NCI-H345 treated with DMSO at 0.1 percent for 48 hours (cell line): Measurements from ENCODE around the gene MYBPC1.
"Not testable (repeated sequence)": the region's sequence is repeated elsewhere in the genome, so short reads cannot be mapped to it uniquely, and the experiment has no call there.

Source experiments
- DNase-seq: peaks from one replicate; lab custom pipeline; 2025; ENCODE audit not compliant: unreplicated experiment; lab: John Stamatoyannopoulos, UW

Gene MYBPC1

DNA sequence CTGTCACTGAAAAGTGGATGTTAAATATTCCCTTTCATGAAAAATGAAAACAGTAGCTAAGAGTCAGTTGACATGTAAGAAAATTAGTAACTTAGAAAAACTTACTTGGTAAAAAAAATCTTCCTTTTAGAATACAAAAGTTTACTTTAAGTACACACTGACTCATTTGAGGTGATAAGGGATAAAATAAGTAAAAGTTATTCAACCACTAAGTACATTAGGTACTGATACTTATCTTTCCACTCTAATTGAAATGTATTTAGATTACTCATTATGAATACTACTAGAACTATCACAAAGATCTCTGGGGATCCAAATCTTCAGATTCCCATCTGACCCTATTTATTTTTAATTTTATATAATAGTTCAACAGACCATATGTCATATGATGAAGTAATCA is 132.3 kb downstream of the MYBPC1 start:
- DNase-seq: no peak

DNA sequence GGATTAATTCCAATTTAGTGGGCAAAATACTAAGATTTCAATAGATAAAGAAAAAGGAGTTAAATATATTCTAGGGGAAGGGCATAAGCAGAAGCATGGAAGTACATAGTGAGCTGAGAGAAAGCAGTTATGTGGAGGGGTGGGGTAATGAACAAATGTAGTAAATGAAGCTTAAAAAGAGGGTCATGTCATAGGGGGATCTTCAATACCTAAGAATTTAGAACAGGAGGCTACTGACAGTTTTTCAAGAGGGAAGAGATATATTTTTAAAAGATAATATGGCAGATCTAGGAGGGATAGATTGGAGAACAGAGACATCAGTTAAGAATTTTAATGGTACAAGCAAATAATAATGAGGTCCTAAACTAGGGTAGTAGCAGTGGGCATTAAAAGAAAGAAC is 135.1 kb downstream of the MYBPC1 start:
- DNase-seq: no peak

DNA sequence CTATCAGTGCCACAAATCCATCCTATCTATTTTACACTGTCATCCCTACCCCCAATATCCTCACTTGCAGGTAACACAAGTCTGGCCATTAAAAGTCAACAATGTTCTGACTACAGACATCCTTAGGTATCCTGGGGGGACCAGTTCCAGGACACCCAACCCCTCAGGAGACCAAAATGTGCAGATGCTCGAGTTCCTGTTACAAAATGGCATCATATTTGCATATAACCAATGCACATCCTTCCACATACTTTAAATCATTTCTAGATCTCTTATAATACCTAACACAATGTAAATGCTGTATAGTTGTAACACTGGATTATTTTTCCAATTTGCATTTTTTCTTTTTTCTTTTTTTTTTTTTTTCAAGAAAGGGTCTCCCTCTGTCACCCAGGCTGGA is 137.5 kb downstream of the MYBPC1 start:
- DNase-seq: no peak

DNA sequence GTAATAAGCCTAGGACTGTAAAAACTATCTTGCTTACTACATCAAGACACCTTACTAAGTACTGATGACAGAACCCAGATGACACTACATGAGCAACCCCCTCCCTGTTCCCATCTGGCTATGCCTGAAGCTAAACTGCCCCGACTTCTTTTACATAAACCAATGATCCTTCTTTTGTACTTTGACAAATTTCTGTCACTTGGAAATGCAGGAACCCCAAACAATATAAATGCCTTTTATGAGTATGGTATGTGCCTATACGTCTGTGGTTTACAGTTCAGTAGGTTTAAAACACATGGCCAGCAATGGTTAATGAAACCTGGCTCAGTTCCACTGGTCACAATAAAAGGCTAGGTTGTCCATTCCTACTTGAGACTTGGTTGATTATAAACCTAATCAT is 138.4 kb downstream of the MYBPC1 start:
- DNase-seq: no peak

DNA sequence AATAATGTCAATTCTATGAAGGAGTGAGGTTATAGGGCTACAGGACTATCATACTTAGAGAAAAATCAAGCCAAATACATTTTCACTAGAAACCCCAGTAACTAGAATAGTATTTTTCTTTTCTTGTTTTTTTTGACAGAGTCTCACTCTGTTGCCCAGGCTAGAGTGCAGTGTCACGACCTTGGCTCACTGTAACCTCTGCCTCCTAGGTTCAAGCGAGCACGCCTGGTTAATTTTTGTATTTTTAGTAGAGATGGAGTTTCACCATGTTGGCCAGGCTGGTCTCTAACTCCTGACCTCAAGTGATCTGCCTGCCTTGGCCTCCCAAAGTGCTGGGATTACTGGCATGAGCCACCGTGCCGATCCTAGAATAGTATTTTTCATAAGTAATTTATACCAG is 139.7 kb downstream of the MYBPC1 start:
- DNase-seq: not testable (repeated sequence)
